ENCODE measurements around the gene PRG3.

PRG3 gene

GRCh38 chr11:57368845-57369232 is 12.1 kb downstream of the PRG3 start:
- TF ChIP-seq GLIS3 (CRISPR knock-in tag; IDR thresholded peaks at IDR 0.05) (no peak), BACH2 (CRISPR knock-in tag; IDR thresholded peaks at IDR 0.05; ENCODE audit: borderline replicate concordance) (no peak), CREB5 (CRISPR knock-in tag; IDR thresholded peaks at IDR 0.05; ENCODE audit: low read depth) (no peak), TCF4 (CRISPR knock-in tag; IDR thresholded peaks at IDR 0.05; ENCODE audit: borderline replicate concordance) (no peak), OSR1 (CRISPR knock-in tag; IDR thresholded peaks at IDR 0.05) (no peak), ZNF565 (CRISPR knock-in tag; conservative IDR thresholded peaks at IDR 0.05; ENCODE audit: low read depth) (no peak), PATZ1 (CRISPR knock-in tag; IDR thresholded peaks at IDR 0.05; ENCODE audit: borderline replicate concordance) (no peak), SNAI2 (CRISPR knock-in tag; IDR thresholded peaks at IDR 0.05) (no peak), TSHZ2 (CRISPR knock-in tag; IDR thresholded peaks at IDR 0.05) (no peak), CSRNP3 (CRISPR knock-in tag; IDR thresholded peaks at IDR 0.05) (no peak), CSDC2 (CRISPR knock-in tag; IDR thresholded peaks at IDR 0.05) (no peak), RARB (CRISPR knock-in tag; IDR thresholded peaks at IDR 0.05) (no peak), ZFP3 (CRISPR knock-in tag; IDR thresholded peaks at IDR 0.05) (no peak), ZNF8 (CRISPR knock-in tag; IDR thresholded peaks at IDR 0.05) (no peak)
- ATAC-seq, result no peak

GRCh38 chr11:57368106-57368844 is 12.7 kb downstream of the PRG3 start:
- ATAC-seq, result no peak
- TF ChIP-seq ARNTL (CRISPR knock-in tag; IDR thresholded peaks at IDR 0.05; ENCODE audit: borderline replicate concordance, low read depth) (no peak), PPARA (CRISPR knock-in tag; IDR thresholded peaks at IDR 0.05; ENCODE audit: borderline replicate concordance) (no peak), ZFP3 (CRISPR knock-in tag; IDR thresholded peaks at IDR 0.05) (no peak), ZNF565 (CRISPR knock-in tag; conservative IDR thresholded peaks at IDR 0.05; ENCODE audit: low read depth) (no peak), TCF4 (CRISPR knock-in tag; IDR thresholded peaks at IDR 0.05; ENCODE audit: borderline replicate concordance) (no peak), PATZ1 (CRISPR knock-in tag; IDR thresholded peaks at IDR 0.05; ENCODE audit: borderline replicate concordance) (no peak), GLIS3 (CRISPR knock-in tag; IDR thresholded peaks at IDR 0.05) (no peak), ISL1 (CRISPR knock-in tag; IDR thresholded peaks at IDR 0.05) (no peak), CSRNP3 (CRISPR knock-in tag; IDR thresholded peaks at IDR 0.05) (no peak), ZNF8 (CRISPR knock-in tag; IDR thresholded peaks at IDR 0.05) (no peak)

Data from SK-N-SH treated with all-trans-retinoic acid at 6 μM for 48 hours (cell line).